ENCODE data around the gene C1orf74. TPM values are rescaled to one million over a fixed set of nuclear protein-coding genes. Genes with fewer than 3 reads are reported as not detected.
A peak's percentile ranks its signal among the peaks of the same experiment; 100 is the strongest.

C1orf74 gene
- total and polyA plus RNA-seq, 4 donors: 0.82 to 1.8 (median 1.1) TPM

GRCh38 chr1:209780268-209780667, 4.1 kb downstream of the C1orf74 start:
- WGBS: 53% methylated on average over 4 of the region's 4 CpGs
- Histone ChIP-seq H3K4me1 (ENCODE audit: control insufficient read depth in 4 of 4, insufficient read depth in 4 of 4, low read length in 3 of 4) (peaks cover 2 to 18% (median 10%) of the 10 kb centered on the region in 4 donors), H3K9ac (ENCODE audit: low read depth in 1 of 2, low read length in 2 of 2) (no peak overlapping the region), H3K4me3 (ENCODE audit: low read depth in 1 of 3, low read length in 3 of 3) (no peak overlapping the region), H3K27me3 (ENCODE audit: control insufficient read depth in 4 of 4, insufficient read depth in 4 of 4, low read length in 3 of 4) (no peaks in the 10 kb centered on the region), H3K9me3 (ENCODE audit: control insufficient read depth in 4 of 4, low read length in 3 of 4) (no peaks in the 10 kb centered on the region), H3K27ac (ENCODE audit: low read depth in 1 of 2, low read length in 2 of 2) (no peak overlapping the region), H3K36me3 (ENCODE audit: control insufficient read depth in 4 of 4, insufficient read depth in 3 of 4, low read depth in 1 of 4, low read length in 3 of 4) (no peaks in the 10 kb centered on the region)
- no peak for DNase-seq (ENCODE audit: low spot score)
- TF ChIP-seq EGR1 (IDR thresholded peaks at IDR 0.05; ENCODE audit: low read depth in 2 of 2) (no peak), YY1 (IDR thresholded peaks at IDR 0.05) (no peak), RAD21 (IDR thresholded peaks at IDR 0.05) (no peak), FOXA2 (IDR thresholded peaks at IDR 0.05) (no peak), MAX (IDR thresholded peaks at IDR 0.05) (no peak), TAF1 (conservative IDR thresholded peaks at IDR 0.05) (no peak), ZBTB33 (IDR thresholded peaks at IDR 0.05) (no peak), HNF4A (conservative IDR thresholded peaks at IDR 0.05) (peak; percentile 53 to 56)

- Histone ChIP-seq H3K36me3 (ENCODE audit: control insufficient read depth in 4 of 4, insufficient read depth in 3 of 4, low read depth in 1 of 4, low read length in 3 of 4) (no peaks in the 10 kb centered on the region), H3K4me1 (ENCODE audit: control insufficient read depth in 4 of 4, insufficient read depth in 4 of 4, low read length in 3 of 4) (peaks cover 0 to 3% (median 2%) of the 10 kb centered on the region in 4 donors), H3K9me3 (ENCODE audit: control insufficient read depth in 4 of 4, low read length in 3 of 4) (no peaks in the 10 kb centered on the region), H3K9ac (ENCODE audit: low read depth in 1 of 2, low read length in 2 of 2) (no peak overlapping the region), H3K4me3 (ENCODE audit: low read depth in 1 of 3, low read length in 3 of 3) (no peak overlapping the region), H3K27ac (ENCODE audit: low read depth in 1 of 2, low read length in 2 of 2) (no peak overlapping the region), H3K27me3 (ENCODE audit: control insufficient read depth in 4 of 4, insufficient read depth in 4 of 4, low read length in 3 of 4) (no peaks in the 10 kb centered on the region)
- TF ChIP-seq NR2F2 (IDR thresholded peaks at IDR 0.05) (no peak), CTCF (IDR thresholded peaks at IDR 0.05; ENCODE audit: low read depth, low read length, missing input control) (no peak), FOXA2 (IDR thresholded peaks at IDR 0.05) (no peak), SP1 (IDR thresholded peaks at IDR 0.05) (no peak), HNF4G (IDR thresholded peaks at IDR 0.05) (no peak), MAX (IDR thresholded peaks at IDR 0.05) (no peak), JUND (IDR thresholded peaks at IDR 0.05) (no peak), EGR1 (IDR thresholded peaks at IDR 0.05; ENCODE audit: low read depth in 2 of 2) (no peak), ZBTB33 (IDR thresholded peaks at IDR 0.05) (no peak), RXRA (IDR thresholded peaks at IDR 0.05) (no peak), REST (IDR thresholded peaks at IDR 0.05) (no peak), RAD21 (IDR thresholded peaks at IDR 0.05) (no peak), FOXA1 (IDR thresholded peaks at IDR 0.05) (no peak), GABPA (IDR thresholded peaks at IDR 0.05 in 1 of 2, conservative IDR thresholded peaks at IDR 0.05 in 1 of 2) (no peak), TAF1 (conservative IDR thresholded peaks at IDR 0.05) (no peak), HNF4A (conservative IDR thresholded peaks at IDR 0.05) (no peak), YY1 (IDR thresholded peaks at IDR 0.05) (no peak)
- TF ChIP-seq, protein P1, sequence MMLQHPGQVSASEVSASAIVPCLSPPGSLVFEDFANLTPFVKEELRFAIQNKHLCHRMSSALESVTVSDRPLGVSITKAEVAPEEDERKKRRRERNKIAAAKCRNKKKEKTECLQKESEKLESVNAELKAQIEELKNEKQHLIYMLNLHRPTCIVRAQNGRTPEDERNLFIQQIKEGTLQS (IDR thresholded peaks at IDR 0.05): no peak
- 100% methylated on average over 1 of the region's 1 CpG for WGBS
- no peak for DNase-seq (ENCODE audit: low spot score)
Measured at GRCh38 chr1:209778102-209778501, 6.3 kb downstream of the C1orf74 start.
